Stimulated activated CD8-positive, alpha-beta memory T cell treated with anti-CD3 and anti-CD28 coated beads, Interleukin-4, amount 100 ng/mL, for 48 hours (primary cell): ENCODE measurements around the gene RPP25L.

Experiments used
- DNase-seq: peaks from one replicate; pipeline ENCODE4 v3.0.0-alpha.2; 2020

Gene RPP25L

DNA sequence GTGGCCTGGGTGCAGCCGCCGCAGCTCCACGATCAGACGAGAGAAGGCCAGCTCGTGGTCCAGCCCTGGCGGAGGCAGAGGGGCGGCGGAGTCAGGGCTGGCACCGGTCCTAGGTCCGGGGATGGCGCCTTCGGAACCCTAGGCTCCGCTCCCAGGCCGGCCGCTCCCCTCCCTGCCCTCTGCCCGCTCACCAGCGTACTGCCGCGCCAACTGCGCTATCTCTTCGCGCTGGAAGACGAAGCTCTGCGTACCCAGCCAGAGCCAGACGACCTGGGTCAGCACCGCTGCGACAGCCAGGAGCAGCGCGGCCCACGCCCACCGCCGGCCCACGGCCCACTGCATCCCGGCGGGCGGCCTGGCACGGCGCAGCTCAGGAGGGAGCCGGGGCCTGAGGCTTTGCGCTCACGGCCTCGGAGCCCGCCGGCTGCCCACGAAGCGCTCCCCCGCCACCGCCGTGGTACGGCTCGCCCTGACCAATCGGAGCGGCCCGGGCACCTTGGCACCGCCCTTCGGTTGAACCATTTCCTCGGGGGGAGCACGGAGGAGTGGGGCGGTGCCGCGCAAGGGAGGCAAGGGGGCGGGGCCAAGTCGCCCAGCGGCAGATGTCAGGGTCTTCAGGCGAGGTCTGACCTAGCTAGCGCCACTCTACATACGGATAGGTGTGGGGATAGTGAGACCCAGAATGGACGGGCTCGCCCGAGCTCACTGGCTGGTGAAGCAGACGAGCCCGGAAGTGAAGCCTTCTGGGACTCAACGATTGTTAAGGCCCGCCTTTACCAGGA lies 25.6 kb upstream of the RPP25L start, which contains the start of gene SIGMAR1:
Gene SIGMAR1, minus strand, starts transcription at position 432 of the 782 bp plus-strand sequence. Its CDS starts 90 bp downstream, at position 342.
- peak; percentile 96 for DNase-seq

DNA sequence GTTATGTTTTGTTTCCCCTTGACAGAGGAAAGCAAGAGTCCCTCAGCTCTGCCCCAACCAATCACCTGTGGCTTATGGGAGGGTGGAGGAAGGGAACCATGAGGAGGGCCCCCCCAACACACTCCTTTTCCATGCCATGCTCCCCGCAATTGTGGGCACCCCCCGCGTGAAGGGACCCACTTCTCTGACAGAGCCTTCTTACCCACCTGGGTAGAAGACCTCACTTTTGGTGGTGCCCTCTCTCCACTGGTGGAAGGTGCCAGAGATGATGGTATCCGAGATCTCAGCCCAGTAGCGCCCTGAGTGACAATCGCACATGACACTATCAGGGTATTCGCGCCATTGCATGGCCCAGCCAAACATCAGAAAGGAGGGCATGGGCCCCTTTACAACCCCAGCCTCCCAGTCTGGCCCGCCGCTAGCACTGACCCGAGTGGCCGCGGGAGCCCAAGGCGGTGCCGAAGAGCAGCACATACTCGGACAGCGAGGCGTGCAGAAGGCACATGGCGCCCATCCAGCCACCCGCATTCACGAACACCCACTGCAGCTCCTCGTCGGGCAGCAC lies 25.0 kb upstream of the RPP25L start:
- peak; percentile 48 for DNase-seq

DNA sequence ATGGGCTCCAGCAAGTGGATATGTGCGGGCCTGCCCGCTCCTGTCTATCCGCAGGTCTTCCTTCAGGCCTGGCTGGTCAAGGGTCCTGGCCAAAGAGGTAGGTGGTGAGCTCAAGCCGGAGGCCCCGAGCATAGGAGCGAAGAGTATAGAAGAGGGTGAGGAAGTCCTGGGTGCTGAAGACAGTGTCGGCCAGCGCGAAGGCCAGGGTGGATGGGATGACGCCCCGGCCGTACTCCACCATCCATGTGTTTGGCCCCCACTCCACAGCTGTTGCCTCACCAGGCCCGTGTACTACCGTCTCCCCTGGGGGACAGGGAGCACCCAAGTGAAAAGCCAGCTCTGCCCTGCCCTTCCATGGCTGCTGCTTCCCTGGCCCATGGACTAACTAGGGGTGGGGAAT lies 23.7 kb upstream of the RPP25L start:
- DNase-seq = no peak

DNA sequence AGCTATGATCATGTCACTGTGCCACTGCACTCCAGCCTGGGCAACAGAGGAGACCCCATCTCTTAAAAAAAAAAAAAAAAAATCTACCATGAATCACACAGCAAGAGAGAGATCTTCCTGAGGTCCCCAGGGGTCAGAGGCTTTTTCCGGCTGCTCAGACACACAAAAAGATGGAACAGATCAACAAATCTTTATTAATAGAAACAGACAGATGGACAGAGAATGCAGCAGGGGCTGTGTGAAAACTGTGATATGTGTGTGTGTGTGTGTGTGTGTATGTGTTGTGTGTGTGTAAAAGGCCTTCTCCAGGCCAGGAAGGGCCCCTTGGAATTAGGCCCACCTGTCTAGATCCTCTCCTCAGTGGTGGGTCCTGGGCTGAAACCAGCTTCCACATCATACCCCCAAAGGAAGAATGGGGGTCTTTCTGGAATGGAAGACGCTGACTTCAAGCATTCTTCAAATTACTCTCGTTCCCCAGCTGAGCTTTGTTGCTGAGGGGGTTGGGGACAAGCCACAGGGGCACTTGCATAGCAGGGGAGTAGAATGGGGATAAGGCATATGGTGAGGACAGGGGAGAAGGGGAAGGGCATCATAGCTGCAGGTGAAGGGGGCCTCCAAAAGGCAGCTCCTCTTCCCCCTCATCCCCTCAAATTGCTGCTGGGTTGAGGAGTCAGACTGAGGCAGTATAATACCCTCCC lies 22.8 kb upstream of the RPP25L start:
- no peak for DNase-seq

DNA sequence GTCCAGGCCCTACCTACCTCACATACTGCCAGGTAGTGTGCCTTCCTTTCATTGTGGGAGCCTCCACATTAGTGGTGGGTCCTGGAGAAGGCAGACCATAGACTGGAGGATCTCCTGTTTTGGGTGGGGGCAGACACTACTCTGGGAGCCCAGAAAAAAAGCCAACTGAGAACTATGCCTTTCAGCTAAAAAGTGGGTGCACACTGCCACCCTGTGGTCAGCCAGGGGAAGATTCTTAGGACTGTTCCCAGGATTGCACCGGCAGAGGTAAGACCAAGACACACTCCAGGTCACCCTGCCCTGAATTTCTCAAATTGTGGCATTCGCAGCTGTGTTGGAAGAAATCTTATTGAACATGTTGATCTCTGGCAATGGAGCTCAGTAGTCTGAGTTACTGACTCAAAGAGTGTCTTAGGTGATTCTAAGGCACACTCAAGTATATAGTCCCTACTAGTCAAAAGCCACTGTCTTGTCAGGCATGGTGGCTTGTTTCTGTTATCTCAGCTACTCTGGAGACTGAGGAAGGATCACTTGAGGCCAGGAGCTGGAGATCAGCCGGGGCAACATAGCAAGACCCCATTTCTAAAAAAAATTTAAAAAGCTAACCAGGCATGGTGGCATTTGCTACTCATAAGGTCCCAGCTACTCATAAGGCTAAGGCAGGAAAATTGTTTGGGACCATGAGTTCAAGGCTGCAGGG lies 22.1 kb upstream of the RPP25L start:
- DNase-seq = peak; percentile 83

DNA sequence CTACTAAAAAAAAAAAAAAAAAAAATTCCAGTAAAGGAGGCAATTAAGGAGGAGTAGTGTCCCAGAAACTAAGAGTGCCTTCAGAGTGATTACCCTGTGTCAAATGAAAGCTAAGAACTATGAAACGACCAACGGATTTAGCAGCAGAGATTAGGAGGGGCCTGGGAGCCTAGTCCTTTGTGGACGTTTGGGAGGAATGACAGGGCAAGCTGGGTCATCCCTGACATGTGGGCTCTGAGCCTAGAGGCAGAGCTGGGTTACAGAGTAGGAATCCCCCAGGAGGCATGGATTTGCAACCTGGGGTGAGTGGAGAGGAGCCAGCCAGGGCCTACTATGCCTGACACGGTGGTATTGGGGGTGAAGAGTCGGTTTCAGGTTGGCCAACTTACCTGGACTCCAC lies 21.3 kb upstream of the RPP25L start:
- DNase-seq = no peak

DNA sequence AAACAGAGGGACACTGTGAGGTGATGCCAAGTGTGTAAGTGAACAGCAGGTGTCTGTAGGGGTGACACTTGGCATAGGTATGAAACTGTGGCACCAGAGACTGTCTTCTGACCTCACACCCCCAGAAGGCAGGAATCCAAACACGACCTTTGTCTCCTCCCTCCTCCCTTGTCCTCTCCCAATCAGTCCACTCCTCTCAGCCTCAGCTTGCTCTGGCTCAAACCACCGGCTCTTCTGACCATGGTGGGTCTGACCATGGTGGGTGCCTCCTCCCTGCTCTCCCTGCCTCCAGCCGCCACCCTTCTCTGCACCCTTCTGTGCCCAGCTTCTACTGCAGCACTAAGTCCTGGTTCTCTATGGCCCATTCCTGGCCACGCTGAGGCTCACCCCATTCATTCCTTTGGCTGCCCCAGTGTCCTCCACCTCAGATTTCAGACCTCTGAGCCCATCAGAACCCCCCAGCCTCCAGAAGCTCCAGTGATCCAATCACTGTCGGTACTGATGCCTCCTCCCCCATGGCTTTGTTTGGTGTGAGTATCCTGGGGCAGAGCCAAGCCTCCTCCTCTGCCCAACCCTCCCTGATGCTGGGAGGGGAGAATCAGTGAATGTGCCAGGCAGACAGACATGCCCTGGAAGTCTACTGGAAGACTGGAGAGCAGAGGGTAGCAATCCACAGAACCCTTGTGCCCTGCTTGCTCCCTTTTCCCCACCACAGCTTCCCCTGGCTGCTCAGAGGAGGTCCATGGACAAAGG lies 18.7 kb upstream of the RPP25L start:
- DNase-seq = no peak

DNA sequence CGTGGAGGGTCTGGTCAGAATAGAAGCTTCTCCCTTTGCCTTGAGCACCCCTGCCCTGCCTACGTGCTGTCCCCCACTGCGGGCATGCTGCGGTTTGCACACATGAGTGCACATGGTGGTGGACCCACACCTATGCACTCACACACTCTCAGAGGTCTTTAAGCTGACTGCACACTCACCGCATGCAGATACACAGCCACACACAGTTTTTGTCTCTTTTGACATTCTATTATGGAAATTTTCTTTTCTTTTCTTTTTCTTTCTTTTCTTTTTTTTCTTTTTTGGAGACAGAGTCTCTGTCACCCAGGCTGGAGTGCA lies 17.6 kb upstream of the RPP25L start:
- no peak for DNase-seq

DNA sequence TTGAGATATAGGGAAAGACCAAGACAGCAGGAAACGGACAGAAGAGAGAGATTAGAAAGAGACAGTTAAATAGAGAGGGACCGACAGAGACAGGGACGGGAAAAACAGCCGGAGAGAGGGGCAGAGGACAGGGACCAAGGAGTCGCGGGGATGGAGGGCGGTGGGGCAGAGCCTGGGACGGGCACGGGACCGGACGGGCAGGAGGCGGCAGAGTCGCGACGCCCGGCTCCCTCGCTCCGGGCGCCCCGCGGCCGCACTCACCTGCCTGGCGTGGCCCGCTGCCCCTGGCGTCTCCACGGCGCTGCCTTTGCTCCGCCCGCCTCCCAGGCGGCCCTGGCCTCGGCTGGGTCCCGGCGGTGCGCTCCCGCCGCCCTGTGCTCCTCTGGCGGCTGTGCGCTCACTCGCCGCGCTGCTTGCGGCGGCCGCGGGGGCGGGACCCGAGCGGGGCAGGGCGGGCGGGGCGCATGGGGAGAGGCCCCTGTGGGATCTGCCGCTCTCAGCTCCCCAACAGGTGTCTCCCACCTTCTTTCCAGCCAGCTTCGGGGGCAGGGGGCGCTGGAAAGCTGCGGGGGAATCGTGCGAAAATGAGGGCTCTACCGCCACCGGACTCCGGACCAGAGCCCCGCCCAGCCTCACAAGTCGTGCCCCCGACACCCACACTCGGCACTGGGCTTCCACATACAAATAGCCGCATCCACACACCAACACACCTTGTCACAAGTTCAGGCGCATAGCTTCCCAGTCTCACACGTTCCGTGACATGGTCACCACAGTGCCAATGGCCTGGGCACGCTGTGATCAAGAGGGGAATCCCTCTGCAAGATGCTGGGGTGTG lies 17.0 kb upstream of the RPP25L start, which contains the start of gene ARID3C:
Gene ARID3C, minus strand, starts transcription at position 411 of the 835 bp plus-strand sequence. CDS start 1,052 bp downstream, outside the sequence.
- peak; percentile 55 for DNase-seq

DNA sequence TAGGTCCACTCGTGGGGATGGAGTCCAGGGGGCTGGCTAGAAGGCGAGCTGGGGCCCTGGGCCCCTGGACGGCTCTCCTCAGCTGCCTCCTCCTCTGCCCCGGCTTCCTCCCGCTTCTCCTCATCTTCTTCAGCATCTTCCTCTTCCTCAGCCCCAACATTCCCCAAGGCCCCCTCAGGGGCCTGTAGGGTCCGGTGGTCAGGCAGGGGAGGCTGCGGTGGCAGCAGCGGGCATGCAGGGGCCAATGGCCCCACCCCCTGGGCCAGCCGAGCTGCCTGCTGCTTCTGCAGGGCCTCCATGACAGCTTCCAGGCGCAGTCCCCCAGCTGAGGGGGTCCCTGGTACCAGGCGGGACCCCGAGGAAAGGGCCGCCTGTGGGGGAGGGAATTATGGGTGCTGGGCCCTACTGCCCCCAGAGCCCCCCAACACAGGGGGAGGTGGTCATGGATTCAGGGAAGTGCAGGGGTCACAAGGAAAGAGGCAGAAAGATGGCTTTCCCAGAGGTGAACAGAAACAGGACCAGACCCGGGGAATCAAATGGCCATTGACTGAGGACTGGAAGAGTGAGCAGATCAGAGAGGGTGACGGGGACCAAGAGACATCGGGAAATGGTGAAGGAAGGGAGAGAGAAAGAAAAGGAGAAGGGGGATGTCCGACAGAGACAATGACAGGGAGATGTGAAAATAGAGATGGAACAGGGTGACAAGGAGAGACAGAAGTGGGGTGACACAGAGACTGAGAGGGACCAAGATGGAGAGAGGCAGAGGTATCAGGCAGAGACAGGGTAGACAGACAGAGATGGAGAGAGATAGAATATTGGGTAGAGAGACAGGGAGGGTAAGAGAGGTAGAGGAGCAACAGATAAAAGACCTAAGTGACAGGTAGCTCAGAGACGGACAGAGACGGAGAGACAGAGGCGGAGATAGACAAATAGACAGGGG lies 16.1 kb upstream of the RPP25L start:
- DNase-seq = no peak

DNA sequence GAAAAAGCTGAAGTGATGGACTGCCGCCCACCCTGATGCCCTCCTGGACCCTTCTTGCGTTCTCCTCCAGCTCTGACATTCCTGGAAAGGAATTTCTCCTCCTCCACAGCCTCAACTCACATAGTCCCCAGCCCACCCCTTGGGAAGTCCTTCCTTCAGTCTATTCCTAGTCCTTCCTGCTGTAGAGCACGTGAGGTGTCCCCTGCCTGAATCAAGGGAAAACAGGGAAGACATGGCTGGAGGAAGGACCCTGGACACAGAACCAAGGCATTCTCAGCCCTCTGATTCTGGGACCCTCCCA lies 13.2 kb upstream of the RPP25L start:
- DNase-seq = no peak

DNA sequence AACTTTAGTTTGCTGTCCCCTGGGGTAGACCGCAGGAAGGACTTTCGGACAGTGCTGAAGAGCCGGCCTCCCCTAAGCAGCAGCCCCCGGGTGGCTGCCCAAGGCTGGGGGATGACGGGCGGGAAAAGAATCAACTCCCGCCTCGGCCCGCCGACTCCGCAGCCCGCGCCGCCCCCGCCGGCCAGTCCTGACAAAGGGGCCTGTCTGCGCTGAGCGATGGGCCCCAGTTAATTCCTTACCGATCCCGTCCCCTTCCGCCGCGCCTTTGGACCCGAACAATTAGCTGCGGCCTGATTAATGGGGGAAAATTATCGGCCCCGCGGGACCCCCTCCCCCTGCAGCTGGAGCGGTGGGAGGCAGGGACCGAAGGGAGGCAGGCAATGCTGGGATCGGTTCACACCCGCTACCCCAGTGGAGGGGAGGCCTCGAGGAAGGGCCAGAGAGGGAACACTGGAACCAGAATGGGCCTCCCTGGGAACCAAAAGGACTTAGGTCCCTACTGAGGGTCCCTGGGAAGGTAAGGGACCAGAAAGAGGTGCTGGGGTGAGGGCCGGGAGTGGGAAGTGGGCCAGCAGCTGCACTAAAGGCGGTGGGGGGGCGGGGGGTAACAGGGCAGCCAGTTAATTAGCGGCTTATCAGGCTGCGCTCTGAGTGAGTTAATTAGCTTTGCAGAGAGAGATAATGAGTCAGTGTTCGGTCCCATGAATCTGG lies 12.7 kb upstream of the RPP25L start:
- DNase-seq = no peak

DNA sequence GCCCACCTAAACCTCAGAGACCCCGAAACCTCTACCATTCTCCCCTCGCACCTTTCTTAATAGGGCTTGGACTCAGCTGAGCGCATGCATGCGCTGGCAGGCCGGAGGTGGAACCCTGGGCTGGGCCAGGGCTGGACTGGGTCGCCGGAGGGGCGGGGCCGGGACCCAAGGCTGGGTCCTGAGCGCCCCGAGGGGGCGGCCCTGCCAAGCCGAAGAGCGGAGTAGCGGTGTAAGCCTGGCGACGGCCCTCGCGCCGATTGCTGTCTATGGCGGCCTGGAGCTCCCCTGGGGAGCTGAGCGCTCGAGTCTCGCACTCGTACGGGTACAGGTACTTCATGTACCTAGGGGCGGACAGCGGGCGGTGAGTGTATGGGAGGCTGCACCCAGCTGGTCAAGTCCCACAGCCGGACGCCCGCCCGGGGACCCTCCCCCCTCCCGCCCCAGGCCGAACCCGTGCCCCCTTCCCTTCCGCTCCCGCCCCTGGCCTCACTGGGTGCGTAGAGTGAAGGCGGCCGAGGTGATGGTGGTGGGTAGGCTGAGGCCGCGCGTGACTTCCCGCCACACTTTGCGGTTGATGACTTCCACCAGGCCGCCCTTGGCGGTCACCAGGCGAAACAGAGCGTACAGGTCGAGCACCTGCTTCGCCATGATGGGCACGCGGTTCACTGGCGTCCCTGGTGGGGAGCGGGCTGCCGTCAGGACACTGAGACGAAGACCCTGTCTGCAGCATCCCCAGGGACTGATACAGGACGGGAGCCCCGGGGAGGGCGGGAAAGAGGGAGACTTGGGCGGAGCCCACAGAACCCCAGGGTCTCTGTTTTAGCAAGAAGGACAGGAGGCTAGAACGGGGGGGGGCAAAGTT lies 11.7 kb upstream of the RPP25L start:
- no peak for DNase-seq

DNA sequence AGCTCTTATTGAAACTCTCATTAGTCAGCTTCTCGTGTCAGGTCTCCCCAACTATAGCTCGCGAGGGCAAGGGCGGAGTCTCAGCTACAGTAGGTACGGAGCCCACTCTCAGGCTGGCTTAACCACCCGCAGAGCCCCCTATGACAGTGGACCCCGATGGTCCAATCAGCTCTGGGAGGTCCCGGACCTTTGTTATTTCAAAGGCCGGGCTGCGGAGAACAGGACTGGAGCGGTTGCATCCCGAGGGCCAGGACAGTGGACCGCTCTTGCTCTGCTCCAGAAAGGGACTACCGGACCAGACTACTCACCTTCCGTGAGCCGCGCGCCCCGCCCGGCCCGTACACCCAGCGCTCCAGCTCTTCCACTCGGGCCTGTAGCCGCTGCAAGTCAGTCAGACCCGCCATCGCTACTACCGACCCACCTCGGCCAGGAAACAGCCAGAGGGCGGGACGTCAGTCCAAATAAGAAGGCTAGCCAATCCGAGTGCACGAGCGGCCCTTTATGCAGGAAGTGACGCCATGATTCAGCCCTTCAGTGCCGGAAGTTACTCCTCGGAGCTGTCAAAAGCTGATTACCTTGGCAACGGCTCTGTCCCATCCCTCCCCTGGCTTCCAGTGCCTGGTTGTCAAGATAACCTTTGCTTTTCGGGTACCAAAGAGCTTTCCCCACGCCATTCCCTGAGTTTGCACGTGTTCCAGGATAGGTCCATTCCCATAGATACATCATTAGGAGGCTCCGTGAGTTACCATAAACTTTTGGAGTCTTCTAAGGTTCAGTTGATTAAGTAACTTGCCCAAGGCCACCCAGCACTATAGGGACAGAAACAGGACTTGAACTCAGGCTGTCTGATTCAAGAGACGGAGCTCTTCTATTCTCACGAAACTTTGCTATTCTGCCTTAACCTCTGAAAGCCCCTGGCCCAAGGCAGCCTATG lies 8.4 kb upstream of the RPP25L start, which contains the start of gene DCTN3:
Gene DCTN3, minus strand, starts transcription at position 435 of the 934 bp plus-strand sequence. Its CDS starts 31 bp downstream, at position 404.
- peak; percentile 91 for DNase-seq

DNA sequence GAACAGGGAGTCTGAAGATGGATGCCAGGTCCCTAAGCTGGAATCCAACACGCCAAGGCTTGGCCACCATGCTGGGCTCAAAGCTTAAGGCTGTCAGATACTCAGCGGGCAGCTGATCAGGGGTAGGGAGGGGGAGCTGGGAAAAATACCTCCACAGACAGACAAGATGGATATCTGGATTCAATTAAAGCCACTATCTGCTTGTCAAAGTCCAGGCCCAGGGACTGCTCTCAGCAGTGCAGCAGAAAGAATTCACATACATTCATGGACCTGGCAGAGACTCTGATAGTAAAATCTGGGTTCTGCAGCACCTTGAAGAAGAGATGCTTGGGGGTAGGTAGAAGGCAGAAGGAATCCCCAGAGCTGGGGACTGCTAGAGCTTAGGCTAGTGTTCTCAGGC lies 3.2 kb upstream of the RPP25L start:
- no peak for DNase-seq

DNA sequence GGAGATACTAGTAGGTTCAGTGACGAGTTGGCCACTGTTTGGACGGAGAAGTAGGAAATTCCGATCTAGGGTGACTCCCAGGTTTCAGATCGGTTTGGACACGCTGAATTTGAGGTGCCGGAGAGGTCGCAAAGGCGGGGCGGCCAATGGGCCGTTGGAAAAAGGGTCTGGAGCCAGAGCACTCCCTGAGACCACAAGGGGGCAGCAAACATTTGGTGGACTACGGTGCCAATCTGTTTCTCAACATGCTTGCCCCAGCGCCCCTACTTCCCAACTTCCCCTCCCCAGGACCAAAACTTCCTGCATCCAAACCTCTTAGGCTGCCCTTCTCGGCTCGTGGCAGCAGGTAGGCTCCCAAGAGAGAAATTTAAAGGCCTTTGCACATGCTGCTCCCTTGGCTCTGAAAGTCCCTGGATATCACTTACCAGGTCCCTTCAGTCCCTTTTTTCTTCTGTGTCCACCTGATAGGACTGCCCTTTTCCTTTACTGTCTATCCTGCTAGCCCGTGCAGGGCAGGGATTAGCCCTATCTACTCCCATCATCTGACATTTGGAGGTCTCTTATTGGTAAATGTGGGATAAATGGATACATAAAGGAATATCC lies 992 bp upstream of the RPP25L start:
- peak; percentile 82 for DNase-seq

DNA sequence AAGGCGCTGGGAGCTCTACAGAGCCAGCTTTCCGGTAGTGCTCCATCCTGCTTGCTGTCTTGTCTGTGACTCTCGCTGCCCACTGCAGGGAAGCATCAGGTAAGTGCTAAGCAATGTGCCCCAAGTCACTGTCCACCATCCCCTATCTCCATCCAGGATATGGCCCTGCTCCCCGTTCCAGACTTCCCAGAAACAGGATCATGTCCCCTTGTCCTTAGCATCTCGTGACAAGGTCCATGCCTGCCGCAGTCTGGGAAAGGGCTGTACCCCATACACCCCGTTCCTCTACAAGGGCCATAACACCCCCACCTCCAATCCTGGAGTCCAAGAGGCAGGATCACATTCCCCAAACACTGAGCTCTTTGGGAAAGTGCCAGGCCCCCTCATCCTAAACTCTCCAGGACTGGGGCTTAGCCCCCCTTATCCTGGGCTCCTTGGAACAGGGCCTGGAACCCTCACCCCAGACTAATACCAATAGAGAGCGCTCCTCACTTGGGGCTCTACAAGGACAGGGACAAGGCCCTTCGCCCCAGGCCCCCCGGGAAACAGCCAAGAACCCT lies 566 bp downstream of the RPP25L start:
- no peak for DNase-seq
